NCI-H2227 treated with DMSO at 0.1 percent for 48 hours (cell line): ENCODE data around the gene YY1.
"Not testable (repeated sequence)": the region's sequence is repeated elsewhere in the genome, so short reads cannot be mapped to it uniquely, and the experiment has no call there.

Experiments used
- DNase-seq: peaks from one replicate; lab custom pipeline; 2025; lab: John Stamatoyannopoulos, UW

YY1 gene

GRCh38 chr14:100238419-100239210, at the start of gene YY1:
Gene YY1, plus strand, starts transcription at chr14:100239144. Its CDS starts 101 bp downstream, at chr14:100239245.
- peak; percentile 96 for DNase-seq

- no peak for DNase-seq
These were observed 48.8 kb upstream of the YY1 start for GRCh38 chr14:100190126-100190525.

- no peak for DNase-seq
These were observed 47.2 kb upstream of the YY1 start for GRCh38 chr14:100191584-100192249.

GRCh38 chr14:100192250-100192671, 46.7 kb upstream of the YY1 start:
- no peak for DNase-seq

- peak; percentile 95 for DNase-seq
These were observed 46.1 kb upstream of the YY1 start for GRCh38 chr14:100192672-100193416.

GRCh38 chr14:100193417-100194357, 45.3 kb upstream of the YY1 start:
- DNase-seq: no peak

- DNase-seq: no peak
These were observed 39.6 kb upstream of the YY1 start for GRCh38 chr14:100199240-100199860.

GRCh38 chr14:100200311-100200710, 38.6 kb upstream of the YY1 start:
- DNase-seq: no peak

- DNase-seq: no peak
These were observed 37.2 kb upstream of the YY1 start for GRCh38 chr14:100201701-100202100.

- no peak for DNase-seq
These were observed 36.2 kb upstream of the YY1 start for GRCh38 chr14:100202712-100203111.

GRCh38 chr14:100203146-100203545, 35.8 kb upstream of the YY1 start:
- no peak for DNase-seq

- DNase-seq: no peak
These were observed 34.7 kb upstream of the YY1 start for GRCh38 chr14:100203962-100204834.

- not testable (repeated sequence) for DNase-seq
These were observed 34.1 kb upstream of the YY1 start for GRCh38 chr14:100204835-100205167.

GRCh38 chr14:100207588-100207987, 31.4 kb upstream of the YY1 start:
- DNase-seq: not testable (repeated sequence)

GRCh38 chr14:100208136-100208535, 30.8 kb upstream of the YY1 start:
- DNase-seq: not testable (repeated sequence)

GRCh38 chr14:100211366-100211765, 27.6 kb upstream of the YY1 start:
- no peak for DNase-seq

- DNase-seq: no peak
These were observed 27.1 kb upstream of the YY1 start for GRCh38 chr14:100211893-100212292.

- no peak for DNase-seq
These were observed 26.2 kb upstream of the YY1 start for GRCh38 chr14:100212476-100213333.

GRCh38 chr14:100213587-100213955, 25.4 kb upstream of the YY1 start:
- DNase-seq: no peak
